HTERT RPE-1 (cell line): ENCODE measurements around the gene SPINK1.
"Not testable (repeated sequence)": the region's sequence is repeated elsewhere in the genome, so short reads cannot be mapped to it uniquely, and the experiment has no call there.

Experiments used
- in situ Hi-C: fragments of 300-500 bp; cut with MboI; formaldehyde crosslinking; loops from 4 replicates; pipeline ENCODE4 v1.14.3; 2020; ENCODE audit warnings: low sequenced_read_pairs

Gene SPINK1

GRCh38 chr5:147854894-147855773 is 23.7 kb upstream of the SPINK1 start:
- in situ Hi-C loops = no loop called here

GRCh38 chr5:147854331-147854730 is 22.9 kb upstream of the SPINK1 start:
- in situ Hi-C loops = no loop called here

- in situ Hi-C loops = no loop called here
Observed at GRCh38 chr5:147853372-147853987, 22.0 kb upstream of the SPINK1 start.

- in situ Hi-C loops = no loop called here
Observed at GRCh38 chr5:147852365-147852764, 20.9 kb upstream of the SPINK1 start.

- in situ Hi-C loops = no loop called here
Observed at GRCh38 chr5:147851578-147851977, 20.1 kb upstream of the SPINK1 start.

- in situ Hi-C loops = no loop called here
Observed at GRCh38 chr5:147849226-147849625, 17.8 kb upstream of the SPINK1 start.

- in situ Hi-C loops = no loop called here
Observed at GRCh38 chr5:147845618-147846017, 14.1 kb upstream of the SPINK1 start.

- in situ Hi-C loops = no loop called here
Observed at GRCh38 chr5:147844846-147845245, 13.4 kb upstream of the SPINK1 start.

GRCh38 chr5:147842869-147843268 is 11.4 kb upstream of the SPINK1 start:
- in situ Hi-C loops = no loop called here

GRCh38 chr5:147836439-147836838 is 5.0 kb upstream of the SPINK1 start:
- in situ Hi-C loops = no loop called here

GRCh38 chr5:147835386-147835798 is 3.9 kb upstream of the SPINK1 start:
- in situ Hi-C loops = no loop called here

- in situ Hi-C loops = no loop called here
Observed at GRCh38 chr5:147832541-147832940, 1.1 kb upstream of the SPINK1 start.

- in situ Hi-C loops = no loop called here
Observed at GRCh38 chr5:147830035-147830434, 1.4 kb downstream of the SPINK1 start.

GRCh38 chr5:147827017-147827416 is 4.5 kb downstream of the SPINK1 start:
- in situ Hi-C loops = not testable (repeated sequence)

GRCh38 chr5:147826361-147826760 is 5.1 kb downstream of the SPINK1 start:
- in situ Hi-C loops = no loop called here

- in situ Hi-C loops = no loop called here
Observed at GRCh38 chr5:147822686-147823491, 8.6 kb downstream of the SPINK1 start.

GRCh38 chr5:147822222-147822621 is 9.2 kb downstream of the SPINK1 start:
- in situ Hi-C loops = not testable (repeated sequence)

GRCh38 chr5:147821766-147822165 is 9.7 kb downstream of the SPINK1 start:
- in situ Hi-C loops = no loop called here

GRCh38 chr5:147819261-147819770 is 12.2 kb downstream of the SPINK1 start:
- in situ Hi-C loops = no loop called here

- in situ Hi-C loops = no loop called here
Observed at GRCh38 chr5:147818290-147818689, 13.2 kb downstream of the SPINK1 start.

GRCh38 chr5:147813696-147814095 is 17.8 kb downstream of the SPINK1 start:
- in situ Hi-C loops = no loop called here
